ENCODE results near the gene ACOXL.
"Not testable (repeated sequence)": the region's sequence is repeated elsewhere in the genome, so short reads cannot be mapped to it uniquely, and the experiment has no call there.

Gene ACOXL

GRCh38 chr2:110836671-110837070 is 104.3 kb downstream of the ACOXL start:
- no peak for DNase-seq

DNA sequence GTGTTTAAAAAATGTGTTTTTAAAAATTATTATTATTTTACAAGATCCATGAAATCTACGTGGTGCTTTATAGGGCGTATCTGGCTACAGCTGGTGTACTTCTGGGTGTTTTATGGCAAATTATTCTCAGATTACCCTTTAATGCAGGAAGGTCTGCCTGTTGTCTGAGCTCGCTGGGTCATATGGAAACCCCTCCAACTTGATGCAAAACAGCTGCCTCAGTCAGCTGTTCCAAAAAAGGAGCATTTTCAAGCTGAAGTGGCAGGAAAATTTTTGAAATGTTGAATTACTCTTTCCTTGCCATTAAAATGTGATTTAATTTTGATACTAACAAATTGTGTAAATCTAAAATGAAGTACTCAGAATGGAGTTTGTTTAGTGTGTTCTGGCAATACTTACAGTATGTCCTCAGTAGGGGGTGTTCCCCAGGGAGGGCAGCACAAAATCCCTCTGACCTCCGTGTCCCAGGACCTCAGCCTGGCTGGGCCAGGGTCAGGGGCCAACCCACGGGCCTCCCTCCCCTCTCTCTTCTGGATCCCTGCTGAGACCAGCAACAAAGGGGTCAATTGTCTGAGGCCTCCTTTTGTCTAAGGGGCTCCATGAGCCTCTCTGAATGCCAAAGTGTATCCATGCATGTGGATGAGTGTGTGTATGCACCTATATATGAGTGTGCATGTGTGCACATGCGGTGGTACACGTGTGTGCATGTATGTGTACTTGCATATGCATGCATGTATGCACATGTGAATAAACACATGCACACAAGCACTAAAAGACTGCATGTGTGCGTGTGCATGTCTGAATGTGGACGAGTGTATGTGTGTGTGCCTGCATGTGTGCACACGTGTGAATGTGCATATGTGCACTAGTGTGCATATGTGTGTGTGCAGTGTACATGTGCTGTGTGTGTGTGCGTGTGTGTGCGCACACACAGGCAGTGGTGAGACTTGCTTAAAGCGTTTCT is 105.4 kb downstream of the ACOXL start:
- no peak for DNase-seq

- no peak for DNase-seq
Observed at GRCh38 chr2:110838657-110839384, 106.4 kb downstream of the ACOXL start.

- DNase-seq, result no peak
Observed at GRCh38 chr2:110840508-110840907, 108.1 kb downstream of the ACOXL start.

GRCh38 chr2:110842048-110842447 is 109.7 kb downstream of the ACOXL start:
- DNase-seq, result no peak

GRCh38 chr2:110843496-110843895 is 111.1 kb downstream of the ACOXL start:
- DNase-seq, result no peak

- DNase-seq, result no peak
Observed at GRCh38 chr2:110843959-110844510, 111.7 kb downstream of the ACOXL start.

- DNase-seq, result no peak
Observed at GRCh38 chr2:110847651-110848050, 115.3 kb downstream of the ACOXL start.

DNA sequence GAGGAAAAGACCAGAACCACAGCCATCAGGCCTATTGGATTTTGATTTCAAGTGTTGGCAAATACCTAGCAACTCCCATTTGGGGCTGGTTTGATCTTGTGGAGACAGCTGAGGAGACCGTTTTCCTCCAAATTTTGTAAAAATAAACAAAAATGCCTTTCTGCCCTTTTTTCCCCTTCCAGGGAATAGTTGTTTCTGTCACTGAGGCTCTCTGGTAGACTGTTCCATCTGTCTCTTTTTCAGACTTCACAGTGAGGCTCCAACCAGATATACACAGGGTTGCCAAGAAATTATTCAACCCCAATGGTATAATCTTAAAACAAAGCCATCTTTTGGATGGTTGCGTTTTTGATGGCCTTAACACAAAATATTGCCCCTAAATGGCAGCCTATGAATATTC is 115.7 kb downstream of the ACOXL start:
- DNase-seq, result no peak

DNA sequence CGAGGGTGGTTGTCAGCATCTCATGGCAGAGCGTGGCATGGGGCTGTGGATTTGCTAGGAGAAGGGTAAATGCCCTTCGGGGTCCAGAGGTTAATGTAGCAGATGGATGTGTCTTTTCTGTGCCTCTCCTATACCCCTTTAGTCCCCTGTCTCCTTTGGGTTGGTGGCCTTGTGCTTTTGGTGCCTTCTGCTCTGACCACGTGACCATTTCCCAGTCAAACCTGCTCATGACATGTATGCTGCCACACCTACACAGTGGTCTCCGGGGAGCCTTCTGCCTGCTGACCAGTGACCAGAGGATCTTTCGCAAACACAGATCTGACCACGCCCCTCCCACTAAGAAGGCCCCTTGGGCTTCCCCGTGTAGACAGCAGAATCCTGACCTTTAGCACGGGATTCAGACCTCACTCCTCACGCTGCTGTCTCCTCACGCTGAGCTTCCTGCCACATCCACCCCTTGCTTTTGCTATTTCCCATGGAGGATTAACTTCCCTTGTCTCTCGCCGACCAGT is 116.2 kb downstream of the ACOXL start:
- no peak for DNase-seq

- DNase-seq, result no peak
Observed at GRCh38 chr2:110851531-110851930, 119.2 kb downstream of the ACOXL start.

- no peak for DNase-seq
Observed at GRCh38 chr2:110852051-110852450, 119.7 kb downstream of the ACOXL start.

DNA sequence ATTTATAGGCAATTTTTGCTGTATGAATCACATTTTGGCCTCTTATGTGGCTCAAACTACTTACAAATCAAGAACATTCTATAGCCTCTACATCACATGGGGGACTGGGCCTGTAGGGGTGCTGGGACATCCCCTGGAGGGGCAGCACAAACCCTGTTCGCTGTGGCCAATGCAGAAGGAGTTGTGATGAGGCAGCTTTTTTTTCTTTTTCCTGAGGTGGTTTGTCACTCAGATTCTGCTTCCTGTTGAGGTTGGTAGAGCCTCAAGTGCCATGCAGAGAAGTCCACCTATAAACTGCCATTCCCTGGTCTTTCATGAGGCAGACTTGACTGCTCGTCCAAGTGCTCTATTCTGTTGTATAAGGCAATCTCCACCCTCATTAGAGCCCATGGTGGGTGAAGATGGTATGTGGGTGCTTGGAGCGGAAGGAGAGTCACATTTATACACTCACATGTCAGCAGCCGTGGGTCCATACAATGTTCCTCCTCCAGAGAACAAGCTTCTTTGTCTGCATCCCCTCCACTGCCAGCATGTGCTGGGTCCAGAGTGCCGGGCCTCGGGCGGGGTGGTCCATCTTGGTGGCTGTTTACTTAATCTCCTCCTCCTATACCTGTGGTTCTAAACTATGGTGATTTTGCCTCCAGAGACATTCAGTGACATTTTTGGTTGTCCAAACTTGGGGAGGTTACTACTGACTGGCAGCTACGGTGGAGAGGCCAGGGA is 120.3 kb downstream of the ACOXL start:
- DNase-seq, result no peak

GRCh38 chr2:110853516-110853915 is 121.1 kb downstream of the ACOXL start:
- no peak for DNase-seq

- no peak for DNase-seq
Observed at GRCh38 chr2:110853948-110854347, 121.6 kb downstream of the ACOXL start.

DNA sequence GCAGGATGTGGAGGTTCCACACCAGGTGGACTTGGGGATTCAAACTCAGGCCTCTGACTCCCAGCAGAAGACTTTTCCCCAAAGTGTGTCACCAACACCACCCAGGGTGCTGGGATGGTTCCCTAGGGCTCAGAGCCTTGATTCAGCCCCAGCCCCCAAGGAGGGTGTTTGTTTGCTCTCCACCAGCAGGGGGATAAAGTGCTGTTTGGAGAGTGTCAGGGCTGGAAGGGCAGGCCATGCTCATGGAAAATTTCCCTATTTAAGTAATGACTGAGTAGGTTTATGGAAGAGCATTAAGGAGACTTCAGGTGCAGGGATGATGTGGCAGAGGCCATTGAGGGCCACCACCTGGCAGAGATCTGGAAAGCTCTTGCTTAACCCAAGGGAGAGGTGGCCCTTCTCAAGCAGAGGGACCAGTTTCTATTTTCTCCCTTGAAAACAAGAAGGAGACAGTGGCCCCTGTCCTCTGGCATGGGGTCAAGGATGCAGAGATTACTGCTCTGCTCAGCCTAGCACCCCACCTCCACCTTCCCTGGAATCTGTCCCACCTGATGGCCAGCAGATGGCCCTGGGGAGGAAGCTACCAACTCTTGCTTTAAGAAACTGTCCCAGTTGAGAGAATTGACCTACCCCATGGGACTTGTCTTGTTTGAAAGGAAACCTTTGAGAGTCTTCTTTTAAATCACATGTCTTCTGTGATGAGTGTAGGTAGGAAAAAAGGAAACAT is 122.1 kb downstream of the ACOXL start:
- no peak for DNase-seq

- not testable (repeated sequence) for DNase-seq
Observed at GRCh38 chr2:110855841-110856240, 123.5 kb downstream of the ACOXL start.

DNA sequence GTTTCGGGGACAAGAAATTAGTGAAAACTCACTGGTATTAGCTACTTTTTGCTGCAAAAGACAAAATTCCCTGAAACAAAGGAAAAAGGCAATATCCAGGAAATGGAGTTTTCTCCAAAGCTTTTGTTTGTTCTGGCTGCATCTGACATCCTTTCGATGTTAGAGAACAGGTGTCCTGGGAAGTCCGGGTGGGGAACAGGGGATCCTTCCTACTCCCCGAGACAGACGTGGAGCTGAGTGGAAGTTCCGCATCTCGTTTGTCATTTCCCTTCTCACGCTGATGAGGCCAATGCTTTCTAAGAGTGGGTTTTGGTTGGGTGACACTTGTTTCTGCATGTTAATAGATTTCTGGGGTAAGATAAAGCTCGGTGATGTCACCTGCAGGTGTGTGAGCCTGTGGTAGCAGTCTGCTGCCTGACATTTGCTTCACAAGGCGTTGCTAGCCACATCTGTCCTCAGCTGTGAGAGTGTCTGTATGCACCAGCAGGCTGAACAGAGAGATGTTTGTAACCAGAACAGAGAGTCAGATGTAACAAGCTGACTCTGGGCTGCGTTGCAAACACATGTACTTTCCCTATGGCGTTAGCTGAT is 125.9 kb downstream of the ACOXL start:
- no peak for DNase-seq

DNA sequence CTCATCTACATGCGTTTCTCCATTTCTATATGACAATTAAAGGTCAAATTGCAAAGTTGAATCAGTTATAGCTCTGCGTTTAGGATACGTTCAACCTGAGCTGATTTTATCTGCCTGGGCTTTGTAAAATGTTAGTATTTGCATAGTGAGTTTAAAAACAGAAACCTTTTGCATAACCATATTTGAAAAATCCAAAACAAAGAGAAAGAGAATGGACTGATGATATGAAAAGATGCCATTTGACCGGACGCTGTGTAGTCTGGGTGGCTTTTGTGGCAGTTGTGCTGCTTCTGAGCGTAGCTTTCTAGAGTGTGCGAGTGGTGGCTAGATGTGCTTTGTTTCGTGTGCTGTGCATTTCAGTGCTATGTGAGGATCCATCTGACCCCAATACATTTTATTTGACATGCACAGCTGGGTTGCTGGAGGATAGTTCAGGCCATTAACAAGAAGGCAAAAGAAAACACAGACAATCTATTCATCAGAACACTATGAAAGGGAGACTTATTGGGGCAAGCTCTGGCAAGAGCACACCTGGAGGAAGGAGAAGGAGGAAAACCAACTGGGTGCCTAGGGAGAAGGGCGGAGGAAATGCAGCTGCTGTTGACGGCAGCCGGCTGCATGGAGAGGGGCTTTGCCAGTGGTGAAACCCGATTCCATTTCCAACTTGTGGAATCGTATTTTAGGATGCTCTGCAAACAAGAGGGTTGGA is 126.8 kb downstream of the ACOXL start:
- peak; percentile 14 for DNase-seq

DNA sequence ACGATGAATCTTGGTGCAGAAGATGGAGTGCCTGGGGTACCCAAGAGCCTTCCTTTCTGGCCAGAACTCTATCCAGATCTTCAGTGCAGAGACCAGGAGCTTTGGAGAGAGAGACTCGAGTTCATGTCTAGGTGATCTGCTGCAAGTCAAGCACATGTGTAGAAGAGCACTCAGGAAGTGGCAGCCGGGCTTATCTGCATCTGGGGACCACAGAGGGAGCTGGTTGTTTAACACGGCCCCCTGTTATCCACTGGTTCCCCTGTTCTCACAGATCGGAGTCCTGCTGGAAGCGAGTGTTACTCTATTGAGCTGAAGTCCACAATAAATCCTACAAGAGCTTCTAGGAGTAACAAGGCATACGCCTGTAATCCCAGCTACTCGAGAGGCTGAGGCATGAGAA is 128.3 kb downstream of the ACOXL start:
- no peak for DNase-seq

All from NCI-H1092 treated with DMSO at 0.1 percent for 48 hours (cell line).